Activated CD4-positive, alpha-beta T cell treated with anti-CD3 and anti-CD28 coated beads, Interleukin-2, Interleukin-4, amounts not matched to agents 100 ng/mL and 50 ng/mL, durations not matched to agents 16 hours and 8 hours (primary cell): Measurements from ENCODE around the gene COL19A1.

Experiments used
- DNase-seq: peaks from one replicate; pipeline ENCODE4 v3.0.0-alpha.2; 2020; ENCODE audit warnings: low spot score

COL19A1 gene

GRCh38 chr6:70221715-70222438 lies 355.5 kb downstream of the COL19A1 start:
- no peak for DNase-seq

- no peak for DNase-seq
These were observed 356.0 kb downstream of the COL19A1 start for GRCh38 chr6:70222439-70222749.

- DNase-seq: no peak
These were observed 358.7 kb downstream of the COL19A1 start for GRCh38 chr6:70225055-70225454.

GRCh38 chr6:70231311-70231710 lies 365.0 kb downstream of the COL19A1 start:
- DNase-seq: no peak

- DNase-seq: no peak
These were observed 368.3 kb downstream of the COL19A1 start for GRCh38 chr6:70234561-70235236.

GRCh38 chr6:70236343-70236742 lies 370.0 kb downstream of the COL19A1 start:
- DNase-seq: no peak

- DNase-seq: no peak
These were observed 374.7 kb downstream of the COL19A1 start for GRCh38 chr6:70241031-70241430.

GRCh38 chr6:70241991-70242420 lies 375.6 kb downstream of the COL19A1 start:
- no peak for DNase-seq

GRCh38 chr6:70246118-70246517 lies 379.8 kb downstream of the COL19A1 start:
- no peak for DNase-seq

GRCh38 chr6:70252604-70253003 lies 386.2 kb downstream of the COL19A1 start:
- no peak for DNase-seq

- DNase-seq: no peak
These were observed 387.6 kb downstream of the COL19A1 start for GRCh38 chr6:70253923-70254322.

GRCh38 chr6:70254784-70255183 lies 388.4 kb downstream of the COL19A1 start:
- DNase-seq: no peak

GRCh38 chr6:70257768-70258273 lies 391.5 kb downstream of the COL19A1 start:
- no peak for DNase-seq

GRCh38 chr6:70258483-70258882 lies 392.1 kb downstream of the COL19A1 start:
- DNase-seq: no peak
